HUES64 (cell line): ENCODE results near the gene CBX5.

ENCODE experiments used
- H3K27ac ChIP-seq: 2 replicates; pipeline ENCODE4 v1.7.0; 2013; ENCODE audit warnings: low read depth, low read length, inconsistent platforms
- H3K27me3 ChIP-seq: 2 replicates; pipeline ENCODE4 v1.6.1; 2013; ENCODE audit warnings: mild to moderate bottlenecking, low read length; ENCODE audit not compliant: insufficient read depth
- H3K36me3 ChIP-seq: 2 replicates; pipeline ENCODE4 v1.6.1; 2013; ENCODE audit warnings: mild to moderate bottlenecking, low read length; ENCODE audit not compliant: insufficient read depth
- H3K4me1 ChIP-seq: 2 replicates; pipeline ENCODE4 v1.6.1; 2013; ENCODE audit warnings: mild to moderate bottlenecking, low read length, moderate library complexity; ENCODE audit not compliant: insufficient read depth
- H3K4me3 ChIP-seq: 2 replicates; pipeline ENCODE4 v1.5.1; 2013; ENCODE audit warnings: mild to moderate bottlenecking, low read length, moderate library complexity
- H3K9ac ChIP-seq: 2 replicates; pipeline ENCODE4 v1.6.1; 2013; ENCODE audit warnings: mild to moderate bottlenecking, low read depth, low read length
- H3K9me3 ChIP-seq: 2 replicates; pipeline ENCODE4 v1.6.1; 2013; ENCODE audit warnings: low read depth, low read length; ENCODE audit not compliant: insufficient read depth
- WGBS: fragments of 150-250, 120-280 bp; methylation state at CpG from one replicate; pipeline ENCODE4 v1.1.7; 2013; ENCODE audit warnings: missing lambda C conversion rate; 5-methylcytosine and 5-hydroxymethylcytosine counted together

Gene CBX5

GRCh38 chr12:54303640-54304039, 23.7 kb upstream of the CBX5 start:
- H3K9ac ChIP-seq = no peak overlapping the region
- H3K36me3 ChIP-seq = no peaks in the 10 kb centered on the region
- H3K27ac ChIP-seq = no peak overlapping the region
- no peaks in the 10 kb centered on the region for H3K9me3 ChIP-seq
- no peaks in the 10 kb centered on the region; the same call in 1 of the 2 replicates for H3K27me3 ChIP-seq
- H3K4me3 ChIP-seq = no peak overlapping the region
- H3K4me1 ChIP-seq = peaks cover 44% of the 10 kb centered on the region

- H3K9ac ChIP-seq = peak overlapping the region; percentile 76
- H3K27ac ChIP-seq = peak overlapping the region; percentile 94
- H3K4me1 ChIP-seq = peaks cover 44% of the 10 kb centered on the region
- peak overlapping the region; percentile 54 for H3K4me3 ChIP-seq
- H3K9me3 ChIP-seq = no peaks in the 10 kb centered on the region
- WGBS = 10% methylated on average over 1 of the region's 1 CpG
- no peaks in the 10 kb centered on the region; the same call in 1 of the 2 replicates for H3K27me3 ChIP-seq
- no peaks in the 10 kb centered on the region for H3K36me3 ChIP-seq
These were observed 21.6 kb upstream of the CBX5 start for GRCh38 chr12:54301428-54302048.

GRCh38 chr12:54300732-54301427, 21.0 kb upstream of the CBX5 start, which contains the start of gene NFE2:
Gene NFE2 (minus strand): TSS chr12:54301015. CDS start chr12:54295248, 5,767 bp downstream.
- WGBS = 2% methylated on average over 24 of the region's 26 CpGs
- Histone ChIP-seq H3K27me3 (no peaks in the 10 kb centered on the region; the same call in 1 of the 2 replicates), H3K36me3 (no peaks in the 10 kb centered on the region), H3K9ac (peak within 1 kb of the TSS; percentile 76), H3K4me1 (peaks cover 44% of the 10 kb centered on the region), H3K4me3 (peak within 1 kb of the TSS; percentile 54), H3K9me3 (no peaks in the 10 kb centered on the region), H3K27ac (peak within 1 kb of the TSS; percentile 94)

- H3K27ac ChIP-seq = peak overlapping the region; percentile 94
- H3K9ac ChIP-seq = no peak overlapping the region
- no peaks in the 10 kb centered on the region; the same call in 1 of the 2 replicates for H3K27me3 ChIP-seq
- H3K9me3 ChIP-seq = no peaks in the 10 kb centered on the region
- no peaks in the 10 kb centered on the region for H3K36me3 ChIP-seq
- H3K4me3 ChIP-seq = peak overlapping the region; percentile 54
- 50% methylated on average over 2 of the region's 3 CpGs for WGBS
- H3K4me1 ChIP-seq = peaks cover 44% of the 10 kb centered on the region
These were observed 20.4 kb upstream of the CBX5 start for GRCh38 chr12:54300225-54300731.

- Histone ChIP-seq H3K4me3 (peak overlapping the region; percentile 54), H3K27ac (no peak overlapping the region), H3K27me3 (no peaks in the 10 kb centered on the region; the same call in 1 of the 2 replicates), H3K36me3 (no peaks in the 10 kb centered on the region), H3K9me3 (no peaks in the 10 kb centered on the region), H3K4me1 (peaks cover 43% of the 10 kb centered on the region), H3K9ac (no peak overlapping the region)
- WGBS = 64% methylated on average over 8 of the region's 8 CpGs
These were observed 19.7 kb upstream of the CBX5 start for GRCh38 chr12:54299515-54300224.

- Histone ChIP-seq H3K4me3 (no peak overlapping the region), H3K27me3 (no peaks in the 10 kb centered on the region; the same call in 1 of the 2 replicates), H3K9ac (no peak overlapping the region), H3K36me3 (no peaks in the 10 kb centered on the region), H3K27ac (no peak overlapping the region), H3K9me3 (no peaks in the 10 kb centered on the region), H3K4me1 (peaks cover 35% of the 10 kb centered on the region)
- 93% methylated on average over 5 of the region's 5 CpGs for WGBS
These were observed 19.0 kb upstream of the CBX5 start for GRCh38 chr12:54298904-54299303.

GRCh38 chr12:54296393-54297099, 16.6 kb upstream of the CBX5 start:
- no peak overlapping the region for H3K4me3 ChIP-seq
- H3K27me3 ChIP-seq = no peaks in the 10 kb centered on the region; the same call in 1 of the 2 replicates
- no peak overlapping the region for H3K9ac ChIP-seq
- no peaks in the 10 kb centered on the region for H3K9me3 ChIP-seq
- 90% methylated on average over 5 of the region's 5 CpGs for WGBS
- H3K4me1 ChIP-seq = peaks cover 19% of the 10 kb centered on the region
- no peaks in the 10 kb centered on the region for H3K36me3 ChIP-seq
- H3K27ac ChIP-seq = no peak overlapping the region

GRCh38 chr12:54294953-54295566, 15.1 kb upstream of the CBX5 start:
- Histone ChIP-seq H3K4me3 (no peak overlapping the region), H3K4me1 (peaks cover 10% of the 10 kb centered on the region), H3K36me3 (no peaks in the 10 kb centered on the region), H3K27ac (no peak overlapping the region), H3K27me3 (no peaks in the 10 kb centered on the region; the same call in 1 of the 2 replicates), H3K9me3 (no peaks in the 10 kb centered on the region), H3K9ac (no peak overlapping the region)
- 84% methylated on average over 9 of the region's 9 CpGs for WGBS

GRCh38 chr12:54294152-54294952, 14.4 kb upstream of the CBX5 start:
- H3K9me3 ChIP-seq = no peaks in the 10 kb centered on the region
- 76% methylated on average over 9 of the region's 9 CpGs for WGBS
- H3K27me3 ChIP-seq = no peaks in the 10 kb centered on the region; the same call in 1 of the 2 replicates
- H3K27ac ChIP-seq = no peak overlapping the region
- H3K9ac ChIP-seq = no peak overlapping the region
- no peaks in the 10 kb centered on the region for H3K36me3 ChIP-seq
- H3K4me1 ChIP-seq = peaks cover 2% of the 10 kb centered on the region
- H3K4me3 ChIP-seq = no peak overlapping the region

- Histone ChIP-seq H3K4me1 (no peaks in the 10 kb centered on the region), H3K36me3 (peaks cover 4% of the 10 kb centered on the region), H3K9ac (no peak overlapping the region), H3K9me3 (no peaks in the 10 kb centered on the region), H3K27me3 (no peaks in the 10 kb centered on the region), H3K4me3 (no peak overlapping the region), H3K27ac (no peak overlapping the region)
- 95% methylated on average over 7 of the region's 7 CpGs for WGBS
These were observed 13.0 kb upstream of the CBX5 start for GRCh38 chr12:54292931-54293241.
